ENCODE data around the gene GABPA.

GABPA gene

DNA sequence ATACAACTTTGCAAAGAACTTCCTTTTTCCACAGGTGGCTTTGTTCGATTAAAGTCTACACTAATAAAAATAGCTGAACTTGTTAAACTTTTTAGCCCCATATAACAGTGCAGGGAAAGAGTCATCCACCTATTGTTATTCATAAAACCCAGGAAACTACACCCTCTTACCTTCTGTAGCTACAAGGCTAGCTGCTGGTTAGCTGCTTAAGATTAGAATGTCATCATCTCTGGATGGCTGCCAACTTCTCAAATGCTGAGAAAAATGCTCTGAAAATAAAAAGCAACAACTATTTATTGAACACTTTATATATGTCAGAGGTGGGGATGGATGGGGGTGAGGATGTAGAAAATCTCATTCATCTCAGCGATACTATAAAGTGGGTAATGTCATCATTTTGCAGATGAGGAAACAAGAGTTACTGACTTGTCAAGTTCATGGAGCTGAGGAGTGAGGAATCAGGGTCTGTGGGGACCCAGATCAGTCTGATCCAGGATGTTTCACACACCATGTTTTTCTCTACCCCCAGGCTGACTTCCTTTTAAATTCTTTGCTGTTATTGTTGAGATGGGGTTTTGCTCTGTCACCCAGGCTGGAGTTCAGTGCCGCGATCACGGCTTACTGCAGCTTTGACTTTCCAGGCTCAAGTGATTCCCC is 17.2 kb upstream of the GABPA start:
- Histone ChIP-seq H3K27ac (no peak overlapping the region), H3K4me3 (ENCODE audit: low read depth, low read length) (no peak overlapping the region), H3K27me3 (replicated peaks) (no peaks in the 10 kb centered on the region), H3K36me3 (replicated peaks) (peaks cover 4% of the 10 kb centered on the region)
- in situ Hi-C loops (cut with HindIII; ENCODE audit: low pct_ligation_motif_present, low sequenced_read_pairs), result no loop called here
- peak; percentile 51 for DNase-seq
- TF ChIP-seq, protein P1, sequence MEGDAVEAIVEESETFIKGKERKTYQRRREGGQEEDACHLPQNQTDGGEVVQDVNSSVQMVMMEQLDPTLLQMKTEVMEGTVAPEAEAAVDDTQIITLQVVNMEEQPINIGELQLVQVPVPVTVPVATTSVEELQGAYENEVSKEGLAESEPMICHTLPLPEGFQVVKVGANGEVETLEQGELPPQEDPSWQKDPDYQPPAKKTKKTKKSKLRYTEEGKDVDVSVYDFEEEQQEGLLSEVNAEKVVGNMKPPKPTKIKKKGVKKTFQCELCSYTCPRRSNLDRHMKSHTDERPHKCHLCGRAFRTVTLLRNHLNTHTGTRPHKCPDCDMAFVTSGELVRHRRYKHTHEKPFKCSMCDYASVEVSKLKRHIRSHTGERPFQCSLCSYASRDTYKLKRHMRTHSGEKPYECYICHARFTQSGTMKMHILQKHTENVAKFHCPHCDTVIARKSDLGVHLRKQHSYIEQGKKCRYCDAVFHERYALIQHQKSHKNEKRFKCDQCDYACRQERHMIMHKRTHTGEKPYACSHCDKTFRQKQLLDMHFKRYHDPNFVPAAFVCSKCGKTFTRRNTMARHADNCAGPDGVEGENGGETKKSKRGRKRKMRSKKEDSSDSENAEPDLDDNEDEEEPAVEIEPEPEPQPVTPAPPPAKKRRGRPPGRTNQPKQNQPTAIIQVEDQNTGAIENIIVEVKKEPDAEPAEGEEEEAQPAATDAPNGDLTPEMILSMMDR (IDR thresholded peaks at IDR 0.05; ENCODE audit: low read depth, low read length, missing control alignments), result no peak

DNA sequence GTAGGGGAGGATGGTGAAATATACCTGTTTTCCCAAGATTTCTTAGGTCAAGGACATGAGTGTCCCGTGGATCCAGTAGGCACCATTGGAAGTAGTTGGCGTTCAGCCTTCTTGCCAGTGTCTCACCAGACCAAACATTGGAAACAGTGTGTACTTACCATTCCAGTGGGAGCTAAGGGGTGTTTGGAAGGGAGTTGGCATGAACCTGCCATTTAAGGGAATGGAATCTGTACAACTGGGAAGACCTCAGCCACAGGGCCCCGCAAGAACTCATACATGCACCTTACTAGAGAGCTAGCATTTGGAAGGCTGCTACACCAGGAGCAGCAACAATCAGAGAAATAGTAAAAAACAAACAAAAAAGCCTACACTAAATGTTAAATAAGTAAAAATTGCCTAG is 12.8 kb upstream of the GABPA start:
- in situ Hi-C loops (cut with HindIII; ENCODE audit: low pct_ligation_motif_present, low sequenced_read_pairs), result no loop called here
- Histone ChIP-seq H3K36me3 (replicated peaks) (peaks cover 28% of the 10 kb centered on the region), H3K27ac (no peak overlapping the region)

DNA sequence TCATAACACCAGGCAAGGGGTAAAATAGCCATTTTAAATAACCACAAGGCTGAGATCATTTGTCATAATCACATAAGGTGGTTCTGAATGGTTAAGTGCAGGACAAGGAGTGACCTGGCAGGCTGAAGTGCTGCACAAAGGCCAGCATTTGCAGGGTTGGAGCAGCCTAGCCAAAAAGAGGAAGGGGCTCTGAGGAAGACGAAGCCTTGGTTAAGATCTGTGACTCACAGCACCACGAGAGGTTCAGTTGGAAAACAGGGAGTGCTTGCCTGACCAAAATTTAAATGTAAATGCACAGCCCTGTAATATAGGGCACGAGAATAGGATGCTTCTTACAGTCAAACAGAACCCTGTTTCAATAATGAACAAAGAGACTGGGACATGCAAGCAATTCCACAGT is 12.1 kb upstream of the GABPA start:
- no peak for DNase-seq
- in situ Hi-C loops (cut with HindIII; ENCODE audit: low pct_ligation_motif_present, low sequenced_read_pairs), result no loop called here
- Histone ChIP-seq H3K27ac (no peak overlapping the region), H3K4me3 (ENCODE audit: low read depth, low read length) (no peak overlapping the region), H3K36me3 (replicated peaks) (peaks cover 35% of the 10 kb centered on the region), H3K27me3 (replicated peaks) (no peaks in the 10 kb centered on the region)
- TF ChIP-seq, protein P1 (IDR thresholded peaks at IDR 0.05; ENCODE audit: low read depth, low read length, missing control alignments), result no peak

More for the DNA sequence above, 12.8 kb upstream of the GABPA start:
- no peak overlapping the region for H3K4me3 ChIP-seq (ENCODE audit: low read depth, low read length)
- DNase-seq, result no peak
- TF ChIP-seq, protein P1 (IDR thresholded peaks at IDR 0.05; ENCODE audit: low read depth, low read length, missing control alignments), result no peak
- no peaks in the 10 kb centered on the region for H3K27me3 ChIP-seq (replicated peaks)

DNA sequence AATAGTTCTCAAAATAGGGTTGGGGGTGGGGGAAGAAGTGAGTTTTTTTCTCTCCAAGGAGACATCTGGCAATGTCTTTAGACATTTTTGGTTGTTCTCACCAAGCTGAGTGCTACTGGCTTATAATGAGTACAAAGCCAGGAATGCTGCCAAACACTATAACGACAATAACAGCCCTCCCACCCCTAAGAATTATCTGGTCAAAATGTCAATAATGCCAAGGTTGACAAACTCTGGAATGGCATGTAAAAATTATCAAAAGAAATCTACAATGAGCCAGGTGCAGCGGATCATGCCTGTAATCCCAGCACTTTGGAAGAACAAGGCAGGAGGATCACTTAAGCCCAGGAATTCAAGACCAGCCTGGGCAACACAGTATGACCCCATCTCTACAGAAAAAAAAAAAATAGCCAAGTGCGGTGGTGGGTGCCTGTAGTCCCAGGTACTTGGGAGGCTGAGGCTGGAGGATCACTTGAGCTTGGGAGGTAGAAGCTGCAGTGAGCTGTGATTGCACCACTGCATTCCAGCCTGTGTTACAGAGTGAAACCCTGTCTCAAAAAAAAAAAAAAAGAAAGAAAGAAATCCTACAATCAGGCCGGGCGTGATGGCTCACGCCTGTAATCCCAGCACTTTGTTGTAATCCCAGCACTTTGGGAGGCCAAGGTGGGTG is 2.5 kb upstream of the GABPA start:
- TF ChIP-seq, protein P1 (IDR thresholded peaks at IDR 0.05; ENCODE audit: low read depth, low read length, missing control alignments), result no peak
- DNase-seq, result no peak
- in situ Hi-C loops (cut with HindIII; ENCODE audit: low pct_ligation_motif_present, low sequenced_read_pairs), result no loop called here
- Histone ChIP-seq H3K4me3 (ENCODE audit: low read depth, low read length) (no peak overlapping the region), H3K27me3 (replicated peaks) (no peaks in the 10 kb centered on the region), H3K36me3 (replicated peaks) (peaks cover 16% of the 10 kb centered on the region), H3K27ac (no peak overlapping the region)

DNA sequence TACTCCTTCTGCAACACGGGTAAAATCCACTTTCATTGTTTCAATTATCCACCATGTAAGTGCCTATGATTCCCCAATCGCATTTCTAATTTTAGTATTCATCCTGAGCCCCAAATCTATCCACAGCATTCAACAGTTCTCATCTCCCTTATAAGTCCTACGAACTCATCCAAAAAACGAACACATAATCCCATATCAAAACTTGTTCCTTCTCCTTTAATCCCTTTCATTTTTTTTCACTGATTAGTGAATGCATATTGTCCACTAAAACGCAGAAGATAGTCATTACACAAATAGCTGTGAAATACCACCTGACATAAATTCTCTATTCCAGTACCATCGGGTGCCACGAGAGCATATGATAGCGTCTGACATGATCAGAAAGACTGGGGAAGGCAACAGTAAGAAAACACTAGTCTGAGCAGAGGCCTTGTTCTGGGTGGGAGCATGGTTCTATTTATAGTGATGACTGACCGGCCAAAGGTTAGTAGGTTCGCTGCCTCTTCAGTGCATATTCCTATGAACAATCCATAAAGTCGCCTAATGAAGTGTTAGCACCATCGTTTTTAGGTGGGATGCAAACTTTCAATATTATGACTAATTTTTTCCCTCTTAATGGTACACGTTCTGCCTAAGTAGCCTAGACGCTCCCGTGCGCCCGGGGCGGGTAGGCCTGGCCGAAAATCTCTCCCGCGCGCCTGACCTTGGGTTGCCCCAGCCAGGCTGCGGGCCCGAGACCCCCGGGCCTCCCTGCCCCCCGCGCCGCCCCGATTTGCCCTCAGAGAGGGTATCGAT is 716 bp upstream of the GABPA start:
- peak overlapping the region; percentile 98 for H3K4me3 ChIP-seq (ENCODE audit: low read depth, low read length)
- DNase-seq, result peak; percentile 39
- in situ Hi-C loops (cut with HindIII; ENCODE audit: low pct_ligation_motif_present, low sequenced_read_pairs), result no loop called here

More for the DNA sequence above, 716 bp upstream of the GABPA start:
- Histone ChIP-seq H3K27me3 (replicated peaks) (no peaks in the 10 kb centered on the region), H3K36me3 (replicated peaks) (no peaks in the 10 kb centered on the region), H3K27ac (peak overlapping the region; percentile 98)
- TF ChIP-seq, protein P1 (IDR thresholded peaks at IDR 0.05; ENCODE audit: low read depth, low read length, missing control alignments), result no peak

Data from brain microvascular endothelial cell (primary cell).